Endothelial cell of umbilical vein (primary cell): Measurements from ENCODE around the gene SECTM1. TPM values are rescaled to one million over a fixed set of nuclear protein-coding genes. Genes with fewer than 3 reads are reported as not detected.

ENCODE experiments used
- BruUV-seq: library from RNA; stranded (reverse); fragments of 400-500 nt; replicated peaks from 2 replicates; lab custom pipeline; 2021; lab: Mats Ljungman, UMichigan
- CTCF ChIA-PET: fragments of 300-600, 350-600 bp; sonication (Branson Sonifier 250); formaldehyde crosslinking; loops from one replicate; lab custom pipeline; 2021; ENCODE audit warnings: antibody characterized with exemption, inconsistent platforms; lab: Charles Lee
- POLR2A ChIA-PET: fragments of 300-600, 350-600 bp; sonication (Branson Sonifier 250); formaldehyde crosslinking; loops from one replicate; lab custom pipeline; 2021; ENCODE audit warnings: antibody characterized with exemption, inconsistent platforms; lab: Charles Lee
- DNase-seq: peaks from one replicate; pipeline ENCODE4 v3.0.0-alpha.2; 2011; ENCODE audit warnings: low read depth, low spot score
- FAIRE-seq: peaks from 2 replicates; lab custom pipeline; 2011; peaks lifted over from hg19 to GRCh38; lab: Jason Lieb, UNC
- H2AFZ ChIP-seq: 2 replicates; pipeline ENCODE4 v1.6.0; 2012; ENCODE audit warnings: low read depth, low read length, control low read depth, inconsistent platforms
- H3K27ac ChIP-seq: 2 replicates; pipeline ENCODE4 v1.5.1; 2011; ENCODE audit warnings: low read depth, mild to moderate bottlenecking, control low read depth, low read length, moderate library complexity; ENCODE audit not compliant: insufficient read depth
- H3K27me3 ChIP-seq, 2 experiments: 2 replicates each; pipeline versions ENCODE4 v1.6.0 to v1.6.1; 2011; ENCODE audit warnings: low read length in 2 of 2, mixed read lengths in 1 of 2; ENCODE audit not compliant: control insufficient read depth in 2 of 2, insufficient read depth in 2 of 2
- H3K36me3 ChIP-seq, 2 experiments: 2 replicates in 1 of 2; 3 replicates in 1 of 2; pipeline ENCODE4 v1.5.1; 2011; ENCODE audit warnings: low read length in 2 of 2, mild to moderate bottlenecking in 1 of 2, moderate library complexity in 1 of 2; ENCODE audit not compliant: control insufficient read depth in 2 of 2, insufficient read depth in 2 of 2; ENCODE audit errors: extremely low read depth in 1 of 2
- H3K4me1 ChIP-seq: 3 replicates; pipeline ENCODE4 v1.5.1; 2011; ENCODE audit warnings: mild to moderate bottlenecking, low read length; ENCODE audit not compliant: control insufficient read depth, insufficient read depth; ENCODE audit errors: extremely low read depth
- H3K4me2 ChIP-seq: 2 replicates; pipeline ENCODE4 v1.6.1; 2011; ENCODE audit warnings: low read length, control low read depth, mixed read lengths; ENCODE audit not compliant: insufficient read depth
- H3K4me3 ChIP-seq, 3 experiments: fragments of 200-600 bp in 1 of 3; sonication (generic), shearing (Covaris generic) in 1 of 3; replicated peaks in 1 of 3; 2 replicates each; pipeline ENCODE4 v1.5.1; 2011 to 2016; ENCODE audit warnings: control low read depth in 3 of 3, low read length in 3 of 3, mild to moderate bottlenecking in 2 of 3, inconsistent platforms in 1 of 3, low read depth in 1 of 3, moderate library complexity in 1 of 3; ENCODE audit not compliant: insufficient read depth in 1 of 3
- H3K79me2 ChIP-seq: 2 replicates; pipeline ENCODE4 v1.6.0; 2012; ENCODE audit warnings: low read length, inconsistent platforms; ENCODE audit not compliant: control insufficient read depth, insufficient read depth
- H3K9ac ChIP-seq: replicated peaks from 2 replicates; pipeline ENCODE3; 2011; ENCODE audit warnings: low read length, control low read depth; ENCODE audit not compliant: insufficient read depth; ENCODE audit errors: extremely low read depth
- H3K9me1 ChIP-seq: replicated peaks from 3 replicates; pipeline ENCODE4 v1.6.0; 2011; ENCODE audit warnings: mild to moderate bottlenecking, low read length; ENCODE audit not compliant: control insufficient read depth, insufficient read depth; ENCODE audit errors: extremely low read depth
- H3K9me3 ChIP-seq: replicated peaks from 2 replicates; pipeline ENCODE4 v1.5.1; 2012; ENCODE audit warnings: low read length, inconsistent platforms; ENCODE audit not compliant: control insufficient read depth, insufficient read depth
- H4K20me1 ChIP-seq: replicated peaks from 2 replicates; pipeline ENCODE3; 2011; ENCODE audit warnings: mild to moderate bottlenecking, low read length; ENCODE audit not compliant: control insufficient read depth, insufficient read depth; ENCODE audit errors: extremely low read depth
- EZH2 ChIP-seq: IDR thresholded peaks from 2 replicates; pipeline ENCODE4 v1.6.1; 2012; ENCODE audit warnings: borderline replicate concordance, low read depth, mild to moderate bottlenecking, moderate library complexity, low read length, inconsistent platforms; ENCODE audit not compliant: severe bottlenecking
- MYC ChIP-seq: IDR thresholded peaks from one replicate; pipeline ENCODE4 v1.6.1; 2011; ENCODE audit warnings: mild to moderate bottlenecking, low read depth, low read length
- POLR2A ChIP-seq: IDR thresholded peaks from 2 replicates; pipeline ENCODE4 v1.6.1; 2012; ENCODE audit warnings: low read depth, mild to moderate bottlenecking, control low read depth, low read length
- dilution Hi-C: fragments of 300-500 bp; cut with MboI; formaldehyde crosslinking; loops from one replicate; pipeline ENCODE4 v1.15.0; 2019; ENCODE audit warnings: low sequenced_read_pairs; ENCODE audit not compliant: extremely low pct_ligation_motif_present
- intact Hi-C: fragments of 100-400 bp; cut with micrococcal nuclease; formaldehyde crosslinking; loops from one replicate; pipeline ENCODE4 v1.10.0; 2022
- polyA plus RNA-seq, 4 experiments: library from polyadenylated mRNA; depleted of rRNA in 3 of 4; stranded (reverse) in 3 of 4; unstranded in 1 of 4; fragments of >200 nt; gene quantifications; 2 replicates each; pipeline versions ENCODE4 v1.2.1 to v1.2.3, GENCODE V29; 2011 to 2012; ENCODE audit warnings: missing spikeins in 1 of 4
- total RNA-seq: library from RNA; stranded (reverse); gene quantifications from 2 replicates; pipeline ENCODE4 v1.2.3, GENCODE V29; 2021

The SECTM1 gene
- total and polyA plus RNA-seq, 2 donors (not counting 3 experiments of a cell fraction or from before 2014, with no cell fraction given): 1.9 to 2.3 TPM

- ChIA-PET CTCF (interaction anchor here (0.5 to 0.9 kb wide), 2 partner anchors 10 to 29 kb away, joined by 3 to 4 read pairs; no protein-coding TSS in a partner anchor), POLR2A (no interaction called here)
- Histone ChIP-seq H4K20me1 (no peaks in the 10 kb centered on the region), H3K9me3 (no peaks in the 10 kb centered on the region), H3K9me1 (no peaks in the 10 kb centered on the region), H2AFZ (no peak overlapping the region), H3K36me3 (no peaks in the 10 kb centered on the region), H3K4me3 (no peak overlapping the region), H3K27ac (no peak overlapping the region), H3K9ac (no peak overlapping the region), H3K4me1 (no peaks in the 10 kb centered on the region), H3K27me3 (peaks cover 29 to 35% of the 10 kb centered on the region in 2 experiments), H3K79me2 (no peaks in the 10 kb centered on the region), H3K4me2 (no peak overlapping the region)
- dilution Hi-C loops (no loop called here), intact Hi-C loops (no loop called here)
- TF ChIP-seq MYC (no peak), EZH2 (peak; percentile 32)
- DNase-seq: no peak
- FAIRE-seq: no peak
- BruUV-seq: no TSS peak
Measured at GRCh38 chr17:82372249-82373071, 38.9 kb upstream of the SECTM1 start.

GRCh38 chr17:82371333-82372248 is 38.0 kb upstream of the SECTM1 start, which contains the start of gene UTS2R:
Gene UTS2R, plus strand, starts transcription at chr17:82371765. Its CDS starts 2,560 bp downstream, at chr17:82374325.
- FAIRE-seq: no peak

More at GRCh38 chr17:82371333-82372248, 38.0 kb upstream of the SECTM1 start, which contains the start of gene UTS2R:
- no peaks in the 10 kb centered on the region for H3K36me3 ChIP-seq
- dilution Hi-C loops (no loop called here), intact Hi-C loops (no loop called here)
- H3K4me3 ChIP-seq: no peak within 1 kb of the TSS
- DNase-seq: no peak
- no peak for TF ChIP-seq POLR2A
- TF ChIP-seq EZH2: peak; percentile 87
- peaks cover 29 to 35% of the 10 kb centered on the region in 2 experiments for H3K27me3 ChIP-seq
- POLR2A ChIA-PET: no interaction called here
- no peak within 1 kb of the TSS for H3K9ac ChIP-seq
- no peaks in the 10 kb centered on the region for H3K4me1 ChIP-seq
- H3K4me2 ChIP-seq: no peak within 1 kb of the TSS
- CTCF ChIA-PET: interaction anchor here (0.5 to 1.7 kb wide), 2 partner anchors 19 to 30 kb away, joined by 3 to 4 read pairs; no protein-coding TSS in a partner anchor
- BruUV-seq: no TSS peak
- no peaks in the 10 kb centered on the region for H3K9me3 ChIP-seq
- no peaks in the 10 kb centered on the region for H4K20me1 ChIP-seq
- no peaks in the 10 kb centered on the region for H3K79me2 ChIP-seq
- H2AFZ ChIP-seq: no peak within 1 kb of the TSS
- no peaks in the 10 kb centered on the region for H3K9me1 ChIP-seq
- H3K27ac ChIP-seq: no peak within 1 kb of the TSS
